GM19395 (cell line): Measurements from ENCODE around the gene CRP.
"Not testable (repeated sequence)": the region's sequence is repeated elsewhere in the genome, so short reads cannot be mapped to it uniquely, and the experiment has no call there.

Experiments
- ATAC-seq: cut with Tn5 transposase; IDR thresholded peaks from one replicate; pipeline ENCODE4 v1.9.1; 2021; ENCODE audit warnings: mild to moderate bottlenecking, moderate library complexity; ENCODE audit not compliant: unreplicated experiment

Gene CRP, protein sequence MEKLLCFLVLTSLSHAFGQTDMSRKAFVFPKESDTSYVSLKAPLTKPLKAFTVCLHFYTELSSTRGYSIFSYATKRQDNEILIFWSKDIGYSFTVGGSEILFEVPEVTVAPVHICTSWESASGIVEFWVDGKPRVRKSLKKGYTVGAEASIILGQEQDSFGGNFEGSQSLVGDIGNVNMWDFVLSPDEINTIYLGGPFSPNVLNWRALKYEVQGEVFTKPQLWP

DNA sequence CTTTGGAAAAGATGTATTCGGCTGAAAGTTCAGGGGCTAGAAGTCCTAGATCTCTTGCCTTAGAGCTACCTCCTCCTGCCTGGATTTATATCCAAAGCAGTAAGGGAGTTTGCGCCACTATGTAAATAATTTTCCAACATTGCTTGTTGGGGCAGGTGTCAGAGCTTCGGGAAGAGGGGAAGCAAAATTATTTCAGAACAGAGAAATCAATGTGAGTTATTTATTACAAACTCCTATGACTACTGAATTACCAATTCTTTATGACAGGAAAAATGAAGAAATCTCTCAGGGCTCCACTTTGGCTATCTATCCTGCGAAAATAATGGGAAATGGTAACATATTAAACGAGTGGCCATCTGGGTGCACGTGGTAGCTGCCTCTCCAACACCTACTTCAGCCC lies at the start of gene CRP:
TSS of gene CRP (minus strand) at position 61 of the 400 bp plus-strand sequence. CDS start 104 bp downstream, outside the sequence.
- ATAC-seq: no peak

DNA sequence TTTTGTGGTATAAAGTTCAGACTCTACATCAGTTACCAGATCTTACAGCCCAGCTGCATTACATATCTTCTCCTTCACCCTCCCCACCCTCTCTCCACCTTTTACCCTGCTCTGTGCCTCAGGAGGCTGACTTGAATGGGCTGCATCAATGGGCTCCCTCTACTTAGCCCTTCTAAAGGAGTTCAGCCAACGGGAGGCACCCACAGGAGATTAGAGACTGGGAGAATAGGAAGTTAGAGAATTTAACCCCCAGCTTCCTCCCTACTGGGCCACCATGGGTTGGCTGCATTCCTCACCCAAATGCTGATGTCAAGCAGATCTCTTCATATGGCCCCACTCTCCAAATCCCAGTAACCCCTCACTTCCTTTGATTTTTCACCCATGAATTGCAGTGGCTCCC lies 49.3 kb upstream of the CRP start:
- ATAC-seq: no peak

DNA sequence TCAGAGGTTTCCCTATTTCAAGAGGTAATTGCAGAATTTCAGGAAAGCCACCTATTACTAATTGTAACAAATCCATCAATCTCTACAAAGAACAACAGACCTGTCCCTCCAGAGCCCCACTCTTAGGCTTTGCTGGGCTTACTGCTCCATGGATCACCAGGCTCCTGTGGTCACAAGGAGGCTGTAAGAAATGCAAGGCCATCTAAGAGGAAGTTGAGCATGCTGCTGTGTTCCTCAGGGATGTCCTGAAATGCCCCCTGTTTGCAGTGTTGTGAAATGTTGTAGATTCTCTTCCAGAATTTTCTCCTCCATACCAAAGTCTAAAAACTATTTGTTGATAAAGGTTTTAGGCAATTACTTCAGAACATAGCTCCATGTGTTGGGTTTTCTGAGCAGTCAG lies 42.0 kb upstream of the CRP start:
- no peak for ATAC-seq

DNA sequence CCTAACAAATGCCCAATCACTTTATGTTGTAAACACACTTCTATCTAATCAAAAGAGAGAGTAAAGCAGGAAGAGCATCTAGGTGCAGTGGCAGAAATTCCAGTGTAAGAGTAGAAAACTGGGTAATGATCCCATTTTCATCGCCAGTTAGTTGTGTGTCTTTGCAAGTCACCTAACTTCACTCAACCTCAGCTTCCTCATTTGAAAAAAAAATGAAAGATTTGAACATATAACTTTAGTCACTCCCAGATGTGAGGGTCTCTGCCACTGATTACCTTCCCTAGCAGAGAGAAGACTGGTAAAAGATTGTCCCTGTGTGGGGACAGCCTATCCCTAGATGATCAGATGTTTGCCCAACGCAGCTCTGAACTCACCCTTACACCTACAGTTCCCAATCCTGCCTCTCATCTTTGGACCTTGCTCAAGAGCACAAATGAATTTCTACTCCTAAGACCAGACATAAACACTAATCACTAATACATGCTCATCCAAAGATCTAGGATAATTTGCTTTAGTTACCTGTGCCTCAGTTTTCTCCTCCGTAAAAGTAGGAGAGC lies 41.1 kb upstream of the CRP start:
- no peak for ATAC-seq

DNA sequence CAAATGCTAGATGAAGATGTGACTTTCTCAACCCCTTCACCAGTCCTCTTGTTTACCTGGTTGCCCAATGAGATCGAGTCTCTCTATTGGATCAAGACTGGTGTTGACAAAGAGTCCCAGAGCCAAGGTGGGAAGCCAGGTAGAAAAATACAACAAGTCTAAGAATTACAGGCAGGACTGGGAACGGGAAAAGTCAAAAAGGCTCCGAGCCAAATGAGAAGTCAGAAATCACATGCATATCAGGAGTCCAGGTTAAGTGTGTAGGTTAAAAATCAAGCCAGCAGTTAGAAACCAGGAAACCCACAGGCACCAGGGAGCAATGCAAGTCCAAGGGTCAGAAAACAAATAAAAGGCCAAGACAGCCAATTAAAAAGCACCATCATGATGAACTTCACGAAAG lies 39.0 kb upstream of the CRP start:
- ATAC-seq: no peak

DNA sequence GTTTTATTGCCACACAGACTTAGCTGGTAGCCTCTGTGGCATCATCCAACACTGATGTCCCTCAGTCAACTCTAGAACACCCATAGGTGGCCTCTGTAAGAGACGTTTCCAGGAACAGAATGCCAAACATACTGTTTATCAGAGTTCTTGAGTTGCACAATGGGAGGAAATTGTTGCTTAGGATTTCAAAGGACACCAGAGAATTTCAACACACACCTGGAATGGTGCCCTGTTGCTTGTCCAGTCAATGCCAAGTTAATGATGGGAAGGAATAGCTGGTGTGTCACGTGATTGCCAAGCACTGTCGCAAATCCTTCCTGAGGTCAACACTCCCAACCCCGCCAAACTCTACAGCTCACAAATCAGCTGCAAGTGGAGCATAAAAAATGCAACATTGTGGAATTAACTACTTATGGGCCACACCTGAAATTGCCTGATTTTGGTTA lies 37.8 kb upstream of the CRP start:
- ATAC-seq: no peak

DNA sequence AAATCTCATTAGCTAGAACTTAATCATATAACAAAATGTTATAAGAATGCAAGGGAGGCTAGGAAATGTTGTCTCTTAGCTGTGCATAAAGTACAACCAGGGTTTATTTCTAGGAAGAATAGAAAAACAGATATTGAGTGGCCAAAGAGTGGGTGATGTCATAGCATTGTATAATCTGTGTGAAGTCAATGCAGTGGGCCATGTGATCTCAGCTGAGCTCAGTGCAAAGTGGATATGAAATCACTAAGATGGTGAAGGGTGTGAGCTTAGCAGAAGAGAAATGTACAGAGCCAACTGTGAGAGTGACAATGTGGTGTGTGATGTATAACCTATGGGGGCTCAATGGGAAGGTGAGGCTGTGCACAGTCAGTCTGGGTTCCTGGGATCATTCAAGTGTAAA lies 36.6 kb upstream of the CRP start:
- ATAC-seq: no peak

DNA sequence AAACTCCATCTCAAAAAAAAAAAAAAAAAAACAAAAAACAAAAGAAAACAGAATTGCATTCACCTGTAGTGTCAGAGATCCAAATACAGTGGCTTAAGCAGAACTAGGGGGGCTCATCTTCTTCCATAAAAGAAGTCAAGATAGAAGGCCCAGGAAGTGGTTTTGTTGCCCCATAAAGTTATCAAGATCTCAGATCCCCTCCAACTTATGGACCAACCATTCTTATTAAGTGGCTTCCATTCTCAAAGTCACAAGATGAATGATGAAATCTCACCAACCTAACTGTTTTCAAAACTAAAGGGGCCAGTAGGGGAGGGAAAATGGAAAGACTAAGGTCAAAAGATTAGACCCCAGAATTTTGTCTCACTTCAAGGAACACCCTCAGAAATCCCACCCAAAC lies 36.2 kb upstream of the CRP start:
- no peak for ATAC-seq

DNA sequence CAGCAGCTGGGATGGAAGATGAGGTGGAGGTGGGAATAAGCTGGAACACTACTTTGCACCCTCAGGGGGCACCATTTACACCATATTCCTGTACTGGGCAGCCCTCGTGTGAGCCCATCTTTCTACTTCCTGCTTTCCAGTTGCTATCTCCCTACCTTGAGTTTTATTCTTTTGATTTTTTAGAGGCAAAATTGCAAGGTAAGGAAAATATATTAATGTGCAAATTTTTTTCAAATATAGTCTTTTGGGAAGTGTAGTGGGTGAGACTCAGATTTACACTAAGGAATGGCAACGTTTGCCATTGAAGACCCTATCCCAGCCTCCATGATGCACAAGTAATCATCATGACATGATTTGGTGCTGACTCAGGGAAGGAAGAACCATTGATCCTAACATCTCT lies 35.2 kb upstream of the CRP start:
- ATAC-seq: no peak

DNA sequence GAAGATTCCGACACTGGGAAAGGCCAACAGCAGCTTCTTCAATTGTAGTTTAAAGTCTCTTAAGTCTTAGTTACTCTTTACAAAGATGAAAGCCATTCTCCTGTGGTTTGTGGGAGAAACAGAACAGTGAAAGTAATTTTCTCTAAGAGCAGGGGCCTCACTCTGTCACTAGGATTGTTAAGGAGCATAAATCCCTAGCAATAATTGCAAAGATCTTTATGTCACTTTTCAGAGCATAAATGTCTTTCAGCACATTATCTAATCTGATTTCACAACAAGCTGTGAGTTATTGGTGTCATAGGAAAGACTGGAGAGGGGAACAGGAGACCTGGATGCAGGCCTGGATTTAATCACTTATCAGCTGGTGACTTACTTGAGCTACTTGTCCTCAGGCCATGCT lies 34.0 kb upstream of the CRP start:
- ATAC-seq: no peak

DNA sequence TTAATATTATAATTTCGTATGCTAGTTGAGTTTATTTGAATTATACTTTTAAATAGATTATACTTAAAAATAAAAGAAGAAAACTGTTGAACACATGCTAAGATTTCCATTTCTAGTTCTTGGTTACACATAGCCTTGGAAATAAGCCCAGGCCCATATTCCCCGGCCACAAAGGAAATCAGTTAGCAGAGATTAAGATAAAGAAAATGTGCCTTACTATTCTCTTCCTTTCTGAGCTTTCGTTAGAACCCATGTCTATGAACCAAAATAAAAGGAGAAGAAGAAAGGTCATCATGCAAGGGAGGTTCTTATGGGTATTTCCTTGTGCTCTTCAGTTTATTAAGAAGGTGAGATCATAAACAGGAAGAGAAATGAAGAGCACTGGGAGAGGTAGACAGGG lies 32.3 kb upstream of the CRP start:
- ATAC-seq: no peak

DNA sequence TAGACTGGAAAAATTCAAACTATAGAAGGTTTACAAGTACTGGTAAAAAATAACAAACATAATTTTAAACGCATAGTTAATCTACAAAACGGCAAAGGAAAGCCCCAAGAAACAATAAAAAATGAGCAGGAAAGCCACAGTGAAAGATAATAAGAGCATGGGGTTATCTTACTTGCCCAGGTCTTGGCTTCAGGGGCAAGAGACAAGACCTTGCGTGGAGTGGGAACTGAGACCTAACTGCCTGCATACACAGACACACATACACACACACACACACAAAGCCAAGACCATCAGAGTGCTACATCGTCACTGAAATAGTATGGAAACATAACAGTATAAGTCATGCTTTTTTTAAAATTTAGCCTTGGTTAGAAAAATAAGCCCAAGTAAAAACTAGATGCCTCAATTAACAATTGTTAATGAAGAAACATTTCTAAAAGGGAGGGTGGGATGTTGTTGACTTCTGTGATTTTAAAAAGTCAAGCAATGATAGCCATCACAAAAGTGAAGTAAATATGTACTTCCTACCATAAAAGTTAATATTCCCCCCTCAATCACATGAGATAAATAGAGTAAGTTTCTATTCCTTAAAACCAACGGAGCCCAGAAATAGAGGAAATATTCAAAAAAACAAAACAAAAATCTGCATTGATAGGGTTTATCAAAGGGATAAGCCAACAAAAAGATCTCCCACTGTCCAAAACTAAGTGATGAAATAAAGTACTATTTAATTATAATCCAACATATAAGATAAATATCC lies 29.4 kb upstream of the CRP start:
- ATAC-seq: no peak

DNA sequence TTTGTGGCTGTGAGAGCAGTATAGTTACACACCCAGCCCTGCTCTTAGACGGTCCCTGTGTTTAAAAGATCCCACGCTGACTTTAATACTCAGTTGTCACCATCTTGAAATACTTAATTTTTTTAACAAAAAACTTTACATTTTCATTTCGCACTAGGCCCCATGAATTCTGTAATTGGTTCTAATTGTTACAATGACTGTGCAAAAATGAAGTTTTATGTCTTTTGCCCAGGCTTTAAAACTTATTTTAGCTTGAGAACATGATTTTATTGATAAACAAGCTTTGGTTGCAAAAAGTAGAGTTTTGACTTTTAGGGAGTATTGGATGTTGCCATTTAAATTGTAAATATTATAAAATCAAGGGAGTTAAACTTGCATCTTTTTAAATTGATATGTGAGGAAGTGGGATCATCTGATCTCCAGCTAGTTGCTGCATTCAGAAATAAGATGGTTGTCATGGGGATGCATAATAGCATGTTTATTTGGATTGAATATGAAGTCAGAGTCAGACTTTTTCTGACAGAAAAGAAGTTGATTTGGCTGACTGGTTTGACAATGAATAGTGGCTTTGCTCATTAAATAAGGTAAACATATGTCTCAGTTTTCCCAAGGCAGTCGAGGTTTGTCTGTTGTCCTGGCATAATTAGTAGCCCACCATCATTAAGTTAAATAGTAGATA lies 23.0 kb upstream of the CRP start:
- ATAC-seq: no peak

DNA sequence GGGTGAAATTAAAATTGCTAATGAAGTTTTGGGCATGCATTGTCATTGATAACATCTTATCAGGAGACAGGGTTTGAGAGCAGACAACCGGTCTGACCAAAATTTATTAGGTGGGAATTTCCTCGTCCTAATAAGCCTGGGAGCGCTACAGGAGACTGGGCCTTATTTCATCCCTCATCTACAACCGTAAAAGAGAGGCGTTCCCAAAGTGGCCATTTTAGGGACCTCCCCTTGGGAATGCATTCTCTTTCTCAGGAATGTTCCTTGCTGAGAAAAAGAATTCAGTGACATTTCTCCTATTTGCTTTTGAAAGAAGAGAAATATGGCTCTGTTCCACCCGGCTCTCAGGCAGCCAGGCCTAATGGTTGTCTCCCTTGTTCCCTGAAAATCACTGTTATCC lies 8.8 kb upstream of the CRP start:
- not testable (repeated sequence) for ATAC-seq

DNA sequence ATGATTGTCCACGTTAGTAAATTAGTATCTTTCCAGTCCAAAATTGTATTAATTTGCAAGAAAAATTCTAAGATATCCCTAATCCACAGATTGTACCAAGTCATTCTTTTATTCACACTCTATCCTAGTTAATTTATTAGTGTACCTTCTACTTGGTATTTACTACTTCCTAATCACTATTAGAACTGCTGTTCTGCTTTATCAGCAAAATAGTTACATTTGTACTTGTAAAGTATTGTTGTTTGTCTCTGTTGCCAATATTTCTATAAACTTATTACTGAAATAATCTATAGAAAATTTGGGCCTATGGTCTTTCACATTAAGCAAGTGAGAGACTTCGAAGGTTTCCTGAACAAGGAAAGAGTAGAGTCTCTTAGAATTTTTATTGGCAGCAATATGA lies 5.6 kb upstream of the CRP start:
- no peak for ATAC-seq

DNA sequence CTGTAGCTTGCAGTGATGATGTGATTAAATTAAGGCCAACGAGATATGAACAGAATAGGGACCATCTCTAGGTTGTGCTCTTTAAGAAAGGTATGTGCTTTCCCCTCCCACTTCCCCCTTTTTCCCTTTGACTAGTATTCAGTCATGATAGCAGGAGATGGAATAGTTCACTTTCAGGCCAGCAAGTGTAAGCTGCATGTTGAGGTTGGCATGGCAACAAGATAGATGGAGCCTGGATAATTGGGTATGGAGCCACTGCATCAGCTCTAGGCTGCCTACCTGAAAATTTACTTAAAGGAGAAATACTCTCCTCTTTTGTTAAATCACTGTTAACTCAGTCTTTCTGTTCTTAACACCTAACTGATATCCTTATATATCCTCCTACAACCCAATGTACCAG lies 1.5 kb upstream of the CRP start:
- no peak for ATAC-seq

DNA sequence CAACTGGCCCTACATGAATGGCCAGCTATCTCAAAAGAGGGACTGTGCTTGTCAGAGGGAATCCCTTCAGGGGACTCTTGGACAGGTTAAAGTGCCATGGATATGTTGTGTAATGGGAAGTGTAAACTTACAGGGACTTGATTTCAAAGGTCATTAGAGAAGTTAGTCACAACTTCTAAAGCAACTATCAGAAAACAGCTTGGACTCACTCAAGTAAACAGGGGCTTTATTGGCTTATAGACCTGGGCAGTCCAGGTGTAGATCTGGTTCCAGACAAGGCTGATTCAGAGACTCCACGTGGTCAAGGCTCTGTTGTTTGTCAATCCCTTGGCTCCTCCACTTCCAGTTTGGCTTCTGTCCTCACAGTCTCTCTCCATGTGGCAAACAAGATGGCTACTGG lies 2.3 kb downstream of the CRP start:
- ATAC-seq: no peak

DNA sequence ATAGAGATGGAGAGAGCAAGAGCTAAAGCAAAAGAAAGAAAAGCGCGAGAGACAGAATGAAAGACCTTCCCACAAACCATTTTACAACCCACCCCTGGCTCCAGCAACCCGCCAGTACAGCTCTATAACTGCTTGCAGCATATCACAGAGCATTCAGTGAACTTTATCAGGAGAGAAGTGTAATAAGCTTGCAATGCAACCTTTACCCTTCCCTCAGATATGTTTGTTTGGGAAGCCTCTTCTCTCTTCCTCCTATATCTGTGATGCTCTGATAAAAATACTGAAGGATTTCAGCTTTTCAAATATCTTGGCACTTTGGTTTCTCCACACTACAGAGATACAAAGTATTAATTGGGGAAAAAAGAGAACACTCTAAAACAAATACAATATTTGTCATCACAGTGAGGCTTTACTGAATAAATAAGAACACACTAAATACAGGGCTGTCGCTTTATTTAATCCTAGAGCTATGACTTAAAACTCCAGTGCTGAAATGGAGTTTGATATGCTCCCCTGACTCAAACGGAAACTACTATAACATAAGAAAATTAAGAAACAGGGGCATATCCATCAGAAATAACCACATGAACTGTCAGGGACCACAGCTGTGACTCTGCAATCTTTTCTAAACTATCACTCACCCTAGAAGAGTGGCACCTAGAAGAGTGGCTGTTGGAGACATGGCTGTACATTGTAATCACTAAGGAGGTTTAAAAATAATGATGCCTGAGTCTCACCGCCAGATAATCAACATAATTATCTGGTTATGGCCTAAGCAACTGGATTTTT lies 6.7 kb downstream of the CRP start:
- ATAC-seq: no peak

DNA sequence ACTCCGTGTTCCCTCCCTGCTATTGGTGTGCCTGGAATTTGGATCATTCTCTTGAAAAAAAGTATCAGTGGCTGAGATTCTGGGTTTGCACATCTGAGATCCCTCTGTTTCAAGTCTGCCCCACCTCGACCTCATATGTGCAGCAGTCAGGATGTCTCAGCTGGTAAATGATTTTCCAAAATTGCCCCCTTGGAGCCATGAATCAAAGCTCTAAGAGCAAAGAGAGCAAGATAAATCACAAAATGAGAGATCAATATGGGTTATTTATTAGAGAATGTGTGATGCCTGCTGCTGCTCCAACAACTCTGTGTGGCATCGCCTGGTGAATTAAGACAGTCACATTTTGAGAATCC lies 8.5 kb downstream of the CRP start:
- no peak for ATAC-seq

DNA sequence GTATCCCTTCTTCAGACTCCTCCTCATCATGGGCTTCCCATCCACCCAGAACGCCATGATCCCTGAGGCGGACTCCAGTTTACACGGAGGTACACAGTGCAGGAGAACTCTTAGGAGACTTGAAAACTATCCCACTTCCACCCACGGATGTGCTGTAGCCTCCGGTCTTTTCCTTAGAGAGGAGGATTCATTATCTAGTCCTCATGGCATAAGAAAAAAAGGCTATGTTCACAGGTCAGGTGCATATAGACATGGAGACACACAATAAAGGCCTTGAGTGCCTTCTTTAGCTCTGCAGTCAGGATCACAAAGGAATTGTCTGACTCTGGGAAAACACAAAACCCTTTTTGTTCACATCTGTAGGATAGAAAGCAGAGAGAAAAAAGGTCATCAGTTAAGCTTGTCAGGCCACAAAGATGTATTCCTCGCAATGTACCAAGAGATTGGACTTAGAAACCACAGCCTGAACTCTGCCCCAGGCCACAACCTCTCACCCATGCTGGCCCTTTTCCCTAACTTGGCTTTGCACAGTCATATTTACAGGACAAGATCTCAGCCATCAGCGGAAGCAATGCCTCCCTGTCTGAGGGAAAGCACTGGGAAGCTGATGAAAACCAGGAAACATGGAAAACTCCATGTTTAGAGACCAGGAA lies 9.0 kb downstream of the CRP start:
- no peak for ATAC-seq

DNA sequence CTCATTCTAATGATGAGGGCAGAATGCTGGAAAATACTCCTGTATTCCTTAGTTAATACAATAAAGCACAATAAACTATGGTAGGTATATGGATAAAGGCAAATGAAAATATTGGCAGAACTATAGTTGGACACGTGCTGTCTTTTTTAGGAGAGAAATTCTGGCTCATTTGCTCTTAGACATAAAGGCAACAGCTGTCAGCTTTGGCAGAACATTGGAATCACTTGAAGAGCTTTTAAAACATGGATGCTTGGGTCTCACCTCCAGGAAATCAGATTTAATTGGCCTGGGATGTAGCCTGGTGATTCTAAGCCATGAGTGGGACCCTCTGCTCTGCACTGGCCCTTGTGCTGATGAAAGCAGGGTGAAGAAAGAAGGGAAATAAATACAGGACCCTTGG lies 9.9 kb downstream of the CRP start:
- ATAC-seq: no peak
